ENCODE measurements around the gene ADGRF1. TPM values are rescaled to one million over a fixed set of nuclear protein-coding genes. Genes with fewer than 3 reads are reported as not detected.
A peak's percentile ranks its signal among the peaks of the same experiment; 100 is the strongest.

ADGRF1 gene
- total RNA-seq, 1 donor from 2014 or later: not detected

- TF ChIP-seq CTCF (IDR thresholded peaks at IDR 0.05): no peak
- no peak overlapping the region for H3K27ac ChIP-seq
- H3K4me3 ChIP-seq: no peak overlapping the region
- intact Hi-C loops (cut with DNase I): no loop called here
- H3K36me3 ChIP-seq: no peaks in the 10 kb centered on the region
- H3K4me1 ChIP-seq: no peaks in the 10 kb centered on the region
- DNase-seq (ENCODE audit: low spot score in 2 of 2): no peak
- no peaks in the 10 kb centered on the region for H3K9me3 ChIP-seq
- no peaks in the 10 kb centered on the region for H3K27me3 ChIP-seq
Measured at GRCh38 chr6:46954837-46955451, 87.2 kb downstream of the ADGRF1 start.

- Histone ChIP-seq H3K9me3 (no peaks in the 10 kb centered on the region), H3K4me3 (no peak overlapping the region), H3K27ac (no peak overlapping the region), H3K36me3 (no peaks in the 10 kb centered on the region), H3K4me1 (no peaks in the 10 kb centered on the region), H3K27me3 (no peaks in the 10 kb centered on the region)
- DNase-seq (ENCODE audit: low spot score in 2 of 2): no peak
- no peak for TF ChIP-seq CTCF (IDR thresholded peaks at IDR 0.05)
- intact Hi-C loops (cut with DNase I): no loop called here
Measured at GRCh38 chr6:46953921-46954320, 88.2 kb downstream of the ADGRF1 start.

- no peak for DNase-seq (ENCODE audit: low spot score in 2 of 2)
Measured at GRCh38 chr6:46949632-46950280, 92.4 kb downstream of the ADGRF1 start.

GRCh38 chr6:46948699-46949098, 93.4 kb downstream of the ADGRF1 start:
- H3K4me3 ChIP-seq: no peak overlapping the region
- intact Hi-C loops (cut with DNase I): no loop called here
- H3K27me3 ChIP-seq: no peaks in the 10 kb centered on the region
- DNase-seq (ENCODE audit: low spot score in 2 of 2): no peak
- H3K36me3 ChIP-seq: no peaks in the 10 kb centered on the region
- H3K9me3 ChIP-seq: no peaks in the 10 kb centered on the region
- no peak for TF ChIP-seq CTCF (IDR thresholded peaks at IDR 0.05)
- no peaks in the 10 kb centered on the region for H3K4me1 ChIP-seq
- no peak overlapping the region for H3K27ac ChIP-seq

More at GRCh38 chr6:46949632-46950280, 92.4 kb downstream of the ADGRF1 start:
- Histone ChIP-seq H3K4me3 (no peak overlapping the region), H3K27me3 (no peaks in the 10 kb centered on the region), H3K9me3 (no peaks in the 10 kb centered on the region), H3K27ac (peak overlapping the region; percentile 15 to 46), H3K4me1 (no peaks in the 10 kb centered on the region), H3K36me3 (no peaks in the 10 kb centered on the region)
- no peak for TF ChIP-seq CTCF (IDR thresholded peaks at IDR 0.05)
- intact Hi-C loops (cut with DNase I): no loop called here

Other genes starting within 250 kb of the ADGRF1 start
- not detected for gene MEP1A, start 248.9 kb downstream of the ADGRF1 start, total RNA-seq
- 29.6 TPM for gene ADGRF5, start 120.4 kb downstream of the ADGRF1 start, total RNA-seq

Measured in ascending aorta (tissue), 2 donors.